WTC11 (cell line): Measurements from ENCODE around the gene POFUT2. TPM values are rescaled to one million over a fixed set of nuclear protein-coding genes. Genes with fewer than 3 reads are reported as not detected.

ENCODE experiments used
- ATAC-seq: fragments of 200-7000 bp; cut with Tn5 transposase; 2 replicates; pipeline ENCODE4 v1.10.0; 2021; ENCODE audit warnings: mild to moderate bottlenecking, moderate library complexity
- CTCF ChIA-PET: fragments of 300-600 bp; sonication (Branson Sonifier 250); formaldehyde crosslinking; loops from one replicate; lab custom pipeline; 2021; ENCODE audit warnings: antibody characterized with exemption; lab: Charles Lee
- POLR2A ChIA-PET: fragments of 350-600 bp; sonication (Branson Sonifier 250); formaldehyde crosslinking; loops from one replicate; lab custom pipeline; 2021; ENCODE audit warnings: antibody characterized with exemption; lab: Charles Lee
- DNase-seq: peaks from one replicate; pipeline ENCODE4 v3.0.0; 2021; ENCODE audit warnings: low spot score
- H3K27ac Mint-ChIP-seq: 2 replicates; pipeline ENCODE4 v1.8.0; 2021; ENCODE audit warnings: mixed read lengths
- H3K27me3 Mint-ChIP-seq: 2 replicates; pipeline ENCODE4 v1.8.0; 2021; ENCODE audit warnings: low read depth, mild to moderate bottlenecking, moderate library complexity, mixed read lengths
- H3K36me3 Mint-ChIP-seq: 2 replicates; pipeline ENCODE4 v1.8.0; 2021; ENCODE audit warnings: mixed read lengths
- H3K4me1 Mint-ChIP-seq: 2 replicates; pipeline ENCODE4 v1.8.0; 2022; ENCODE audit warnings: mixed read lengths
- H3K4me3 Mint-ChIP-seq: 2 replicates; pipeline ENCODE4 v1.8.0; 2021; ENCODE audit warnings: mild to moderate bottlenecking, moderate library complexity, mixed read lengths
- H3K9me3 Mint-ChIP-seq: 2 replicates; pipeline ENCODE4 v1.8.0; 2021; ENCODE audit warnings: mixed read lengths
- ARID4B ChIP-seq: sonication (generic); formaldehyde crosslinking; IDR thresholded peaks from 2 replicates; pipeline ENCODE4 v1.8.0; 2023; ENCODE audit warnings: missing genetic modification reagents, mild to moderate bottlenecking, borderline replicate concordance
- ATF3 ChIP-seq: sonication (generic); formaldehyde crosslinking; conservative IDR thresholded peaks from 2 replicates; pipeline ENCODE4 v1.8.1; 2022; ENCODE audit warnings: mild to moderate bottlenecking, missing genetic modification reagents
- CTCF ChIP-seq: fragments of 200-600 bp; IDR thresholded peaks from 2 replicates; pipeline ENCODE4 v1.8.0; 2022; ENCODE audit warnings: antibody characterized with exemption
- EMX1 ChIP-seq: fragments of 250-450 bp; sonication (Bioruptor Pico); IDR thresholded peaks from 2 replicates; pipeline ENCODE4 v1.8.0; 2021; ENCODE audit warnings: mild to moderate bottlenecking
- FOXJ3 ChIP-seq: sonication (generic); formaldehyde crosslinking; IDR thresholded peaks from 2 replicates; pipeline ENCODE4 v1.9.0; 2021; ENCODE audit warnings: missing genetic modification reagents, mild to moderate bottlenecking, borderline replicate concordance
- FOXP1 ChIP-seq: sonication (generic); formaldehyde crosslinking; IDR thresholded peaks from 2 replicates; pipeline ENCODE4 v1.8.0; 2022; ENCODE audit warnings: missing genetic modification reagents, mild to moderate bottlenecking, moderate library complexity, borderline replicate concordance
- GABPB1 ChIP-seq: sonication (generic); formaldehyde crosslinking; IDR thresholded peaks from 2 replicates; pipeline ENCODE4 v1.8.1; 2023; ENCODE audit warnings: mild to moderate bottlenecking, missing genetic modification reagents
- GRHL2 ChIP-seq: fragments of 250-450 bp; sonication (Bioruptor Pico); IDR thresholded peaks from 2 replicates; pipeline ENCODE4 v1.8.0; 2022; ENCODE audit warnings: mild to moderate bottlenecking, moderate library complexity; ENCODE audit not compliant: insufficient replicate concordance, severe bottlenecking
- GTF2I ChIP-seq: fragments of 250-450 bp; sonication (Bioruptor Pico); conservative IDR thresholded peaks from 2 replicates; pipeline ENCODE4 v1.4.0; 2021; ENCODE audit warnings: mild to moderate bottlenecking
- JUN ChIP-seq: sonication (generic); formaldehyde crosslinking; IDR thresholded peaks from 2 replicates; pipeline ENCODE4 v1.8.0; 2023; ENCODE audit warnings: mild to moderate bottlenecking, missing genetic modification reagents
- PREB ChIP-seq: sonication (generic); formaldehyde crosslinking; IDR thresholded peaks from 2 replicates; pipeline ENCODE4 v1.8.1; 2022; ENCODE audit warnings: mild to moderate bottlenecking, missing genetic modification reagents, moderate library complexity, borderline replicate concordance
- STAT6 ChIP-seq: sonication (generic); formaldehyde crosslinking; conservative IDR thresholded peaks from 2 replicates; pipeline ENCODE4 v1.8.1; 2023; ENCODE audit warnings: mild to moderate bottlenecking, low read depth, missing genetic modification reagents, moderate library complexity
- USF2 ChIP-seq: sonication (generic); formaldehyde crosslinking; IDR thresholded peaks from 2 replicates; pipeline ENCODE4 v1.8.1; 2023; ENCODE audit warnings: mild to moderate bottlenecking, missing genetic modification reagents, moderate library complexity
- ZNF416 ChIP-seq: fragments of 250-450 bp; sonication (Bioruptor Pico); IDR thresholded peaks from 2 replicates; pipeline ENCODE4 v1.9.0; 2021; ENCODE audit warnings: mild to moderate bottlenecking, inconsistent platforms
- ZNF423 ChIP-seq: fragments of 250-450 bp; sonication (Bioruptor Pico); IDR thresholded peaks from 2 replicates; pipeline ENCODE4 v2.1.2; 2022; ENCODE audit warnings: mild to moderate bottlenecking, moderate library complexity
- ZSCAN18 ChIP-seq: fragments of 250-450 bp; sonication (Bioruptor Pico); IDR thresholded peaks from 2 replicates; pipeline ENCODE4 v2.1.2; 2022; ENCODE audit warnings: mild to moderate bottlenecking, moderate library complexity
- total RNA-seq: library from RNA; stranded (reverse); gene quantifications from 3 replicates; pipeline ENCODE4 v1.2.3, GENCODE V29; 2021

Gene POFUT2
- total RNA-seq, 1 experiment from 2014 or later: 39.7 TPM

GRCh38 chr21:45309069-45309986 lies 21.6 kb upstream of the POFUT2 start:
- POLR2A ChIA-PET: interaction anchor here (0.6 to 1.4 kb wide), 4 partner anchors 12 to 22 kb away, joined by 3 to 6 read pairs (median 4); partner anchors contain the start of gene POFUT2
- peaks cover 6% of the 10 kb centered on the region; the same call in 1 of the 2 replicates for H3K4me1 Mint-ChIP-seq
- peaks cover 7% of the 10 kb centered on the region for H3K27me3 Mint-ChIP-seq
- ATAC-seq: peak; percentile 89
- H3K36me3 Mint-ChIP-seq: no peaks in the 10 kb centered on the region
- no peak for TF ChIP-seq ARID4B (CRISPR knock-in tag)
- peak; percentile 64 for TF ChIP-seq CTCF
- peak; percentile 47; the same call in 1 of the 2 replicates for TF ChIP-seq USF2 (CRISPR knock-in tag)
- peak; percentile 89 for DNase-seq
- H3K4me3 Mint-ChIP-seq: no peak overlapping the region
- H3K9me3 Mint-ChIP-seq: peaks cover 12% of the 10 kb centered on the region
- peak overlapping the region; percentile 39; the same call in 1 of the 2 replicates for H3K27ac Mint-ChIP-seq
- CTCF ChIA-PET: interaction anchor here (0.6 to 2.2 kb wide), 57 partner anchors 8 to 614 kb away, joined by 3 to 47 read pairs (median 4); partner anchors contain the start of gene POFUT2

GRCh38 chr21:45308194-45309068 lies 20.7 kb upstream of the POFUT2 start:
- 0 out of 2 replicates have a peak overlapping the region, but pooled peaks have one; percentile 19 for H3K27ac Mint-ChIP-seq
- H3K27me3 Mint-ChIP-seq: peaks cover 5% of the 10 kb centered on the region
- POLR2A ChIA-PET: interaction anchor here (0.6 to 1.4 kb wide), 4 partner anchors 13 to 21 kb away, joined by 3 to 6 read pairs (median 4); partner anchors contain the start of gene POFUT2
- H3K4me3 Mint-ChIP-seq: no peak overlapping the region
- H3K4me1 Mint-ChIP-seq: peaks cover 6% of the 10 kb centered on the region; the same call in 1 of the 2 replicates
- DNase-seq (peak; percentile 11), ATAC-seq (peak; percentile 10; the same call in 1 of the 2 replicates)
- peaks cover 12% of the 10 kb centered on the region for H3K9me3 Mint-ChIP-seq
- CTCF ChIA-PET: interaction anchor here (0.6 to 2.2 kb wide), 54 partner anchors 9 to 615 kb away, joined by 3 to 47 read pairs (median 4); partner anchors contain the start of gene POFUT2
- no peaks in the 10 kb centered on the region for H3K36me3 Mint-ChIP-seq
- TF ChIP-seq ATF3 (CRISPR knock-in tag) (no peak), FOXJ3 (CRISPR knock-in tag) (no peak), GRHL2 (CRISPR knock-in tag) (no peak), JUN (CRISPR knock-in tag) (no peak), FOXP1 (CRISPR knock-in tag) (peak; percentile 23; the same call in 1 of the 2 replicates), ZNF416 (no peak), GTF2I (CRISPR knock-in tag) (no peak), PREB (no peak), GABPB1 (CRISPR knock-in tag) (peak; percentile 50; the same call in 1 of the 2 replicates), STAT6 (CRISPR knock-in tag) (no peak), ZNF423 (CRISPR knock-in tag) (peak; percentile 40; the same call in 1 of the 2 replicates), ZSCAN18 (no peak), EMX1 (CRISPR knock-in tag) (no peak)
